NCI-H1092 treated with DMSO at 0.1 percent for 48 hours (cell line): ENCODE results near the gene TEX51.

ENCODE experiments used
- DNase-seq: peaks from one replicate; lab custom pipeline; 2025; lab: John Stamatoyannopoulos, UW

TEX51 gene

GRCh38 chr2:126898636-126899035 is at the start of gene TEX51:
TSS of gene TEX51 (plus strand) at chr2:126898890. CDS start at chr2:126898919, 29 bp downstream.
- no peak for DNase-seq

GRCh38 chr2:126849054-126849453 is 49.6 kb upstream of the TEX51 start:
- DNase-seq, result no peak

DNA sequence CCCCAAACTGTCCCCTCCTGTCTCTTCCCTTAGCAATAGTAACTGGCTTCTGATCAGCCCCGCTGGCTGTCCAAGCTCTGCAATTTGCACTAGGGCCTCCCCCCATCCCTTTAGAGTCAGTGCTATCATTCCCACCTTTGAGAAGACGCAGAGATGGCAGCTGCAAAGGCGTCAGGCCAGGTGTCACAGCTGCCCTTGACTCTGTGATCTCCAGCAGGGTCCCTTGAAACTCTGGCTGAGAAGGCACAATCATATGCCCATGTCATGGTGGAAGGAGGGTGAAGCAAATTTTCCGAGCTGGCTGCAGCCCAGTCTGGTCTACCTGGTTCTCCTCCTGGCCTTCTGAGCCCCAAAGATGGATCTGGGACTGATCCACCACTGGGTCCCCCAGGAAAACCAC is 49.2 kb upstream of the TEX51 start:
- DNase-seq, result no peak

- no peak for DNase-seq
Observed at GRCh38 chr2:126849991-126850535, 48.6 kb upstream of the TEX51 start.

DNA sequence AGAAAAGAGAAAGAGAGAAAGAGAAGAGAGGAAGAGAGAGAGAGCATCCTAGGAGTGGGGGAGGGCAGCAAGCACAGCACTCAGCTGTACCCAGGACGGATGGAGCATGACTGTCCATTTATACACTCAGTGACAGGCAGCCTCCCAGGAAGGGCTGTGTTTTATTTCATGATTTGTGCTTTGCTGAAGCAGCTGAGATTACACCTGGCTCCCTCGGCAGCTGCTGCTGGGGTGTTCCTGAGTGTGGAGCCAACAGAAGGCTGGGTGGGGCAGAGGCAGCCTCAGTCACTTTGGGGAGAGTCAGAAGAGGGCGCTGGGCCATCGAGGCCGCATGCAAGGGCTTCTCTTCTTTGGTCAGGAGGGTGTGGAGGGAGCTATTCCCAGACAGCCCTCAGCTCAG is 47.8 kb upstream of the TEX51 start:
- no peak for DNase-seq

GRCh38 chr2:126851756-126852155 is 46.9 kb upstream of the TEX51 start:
- no peak for DNase-seq

DNA sequence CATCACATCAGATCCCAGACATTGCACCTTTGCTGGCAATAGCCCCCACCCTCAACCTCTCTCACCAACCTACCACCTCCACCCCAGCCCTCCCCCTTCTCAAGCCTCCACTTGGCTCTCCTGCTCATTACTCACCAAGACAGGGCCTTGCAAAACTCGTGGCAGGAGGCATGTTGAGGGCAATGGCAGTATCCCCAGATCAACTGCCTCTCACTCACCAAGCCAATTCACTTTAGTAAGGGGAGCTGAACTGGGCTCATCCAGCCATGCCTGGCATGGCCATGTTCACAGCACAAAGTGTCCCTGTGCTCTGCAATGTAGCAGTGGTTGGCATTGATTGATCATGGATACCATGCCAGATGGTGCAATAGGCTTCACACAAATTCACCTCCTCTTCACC is 46.3 kb upstream of the TEX51 start:
- no peak for DNase-seq

DNA sequence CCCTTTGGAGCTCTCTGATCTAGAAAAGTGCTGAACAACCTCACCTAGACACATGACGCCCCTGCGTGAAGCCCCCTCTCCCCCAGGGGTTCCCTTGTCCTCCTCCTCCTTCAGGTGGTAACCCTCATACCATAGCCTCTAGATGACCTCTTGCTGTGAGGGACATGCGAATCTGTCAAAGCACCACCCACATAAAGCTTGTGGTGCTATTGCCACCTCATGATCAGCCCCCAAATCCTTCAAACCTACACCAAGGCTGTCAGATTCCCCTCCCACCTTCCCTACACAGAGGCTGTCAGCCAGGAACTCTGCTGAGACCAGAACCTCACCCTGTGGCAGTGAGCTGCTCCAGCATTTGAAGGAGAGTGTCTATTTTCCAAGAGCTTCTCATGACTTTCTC is 43.1 kb upstream of the TEX51 start:
- no peak for DNase-seq

- peak; percentile 11 for DNase-seq
Observed at GRCh38 chr2:126856403-126856802, 42.3 kb upstream of the TEX51 start.

DNA sequence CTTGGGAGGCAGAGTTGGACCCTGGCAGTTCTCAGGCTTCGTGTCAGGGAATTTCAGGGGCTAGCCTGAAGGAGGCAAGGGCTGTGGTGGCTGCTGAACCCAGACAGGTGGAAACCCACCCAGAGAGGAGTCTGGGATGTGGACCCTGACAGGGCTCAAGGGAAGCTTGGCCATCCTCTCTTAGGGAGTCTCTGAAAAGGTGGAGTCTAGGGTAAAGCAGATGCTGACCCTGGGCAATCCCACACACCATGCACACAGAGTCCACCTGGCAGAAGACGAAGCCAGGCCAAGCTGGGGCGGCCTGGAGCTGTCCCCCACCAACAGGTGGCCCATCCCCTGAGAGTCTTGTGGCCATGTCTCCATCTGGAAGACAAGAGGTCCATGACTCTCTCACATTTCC is 41.2 kb upstream of the TEX51 start:
- DNase-seq, result no peak

- no peak for DNase-seq
Observed at GRCh38 chr2:126858013-126858412, 40.7 kb upstream of the TEX51 start.

GRCh38 chr2:126858436-126858835 is 40.3 kb upstream of the TEX51 start:
- no peak for DNase-seq

DNA sequence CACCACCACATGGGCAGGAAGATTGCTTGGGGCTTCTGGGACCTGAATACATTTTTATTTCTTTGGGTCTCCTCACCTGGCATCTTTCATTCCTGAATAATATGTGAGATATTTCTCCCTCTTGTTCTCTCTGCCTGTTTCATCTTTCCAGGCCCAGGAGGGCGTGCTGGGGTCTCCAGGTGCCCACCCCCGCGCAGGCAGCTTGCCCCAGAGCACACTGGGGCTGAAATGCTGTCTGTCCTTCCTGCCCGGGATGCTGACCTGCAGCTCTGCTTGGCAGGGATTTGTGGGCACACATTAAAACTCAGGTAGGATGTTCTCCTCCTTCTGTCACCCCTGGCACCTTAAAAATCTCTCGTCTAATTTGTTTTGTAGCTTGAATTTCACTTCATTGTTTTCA is 39.7 kb upstream of the TEX51 start:
- DNase-seq, result no peak

DNA sequence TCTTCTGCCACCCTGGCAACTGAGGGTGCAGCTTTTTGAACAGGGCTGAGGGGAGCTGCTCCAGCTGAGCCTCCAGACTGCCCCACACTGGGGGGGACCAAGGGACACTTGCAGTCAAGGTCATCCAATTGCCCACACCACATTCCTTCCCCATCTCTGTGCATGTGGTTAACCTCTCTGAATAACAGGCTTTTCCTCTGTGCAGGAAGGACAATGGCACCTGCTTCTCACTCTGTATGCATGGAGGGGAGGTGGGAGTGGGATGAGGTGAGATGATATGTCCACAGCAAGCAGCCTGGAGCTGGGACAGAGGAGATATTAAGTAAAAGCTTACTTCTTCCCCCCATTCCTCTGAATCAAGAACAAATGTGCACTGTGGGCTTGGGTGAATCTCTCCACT is 39.1 kb upstream of the TEX51 start:
- no peak for DNase-seq

DNA sequence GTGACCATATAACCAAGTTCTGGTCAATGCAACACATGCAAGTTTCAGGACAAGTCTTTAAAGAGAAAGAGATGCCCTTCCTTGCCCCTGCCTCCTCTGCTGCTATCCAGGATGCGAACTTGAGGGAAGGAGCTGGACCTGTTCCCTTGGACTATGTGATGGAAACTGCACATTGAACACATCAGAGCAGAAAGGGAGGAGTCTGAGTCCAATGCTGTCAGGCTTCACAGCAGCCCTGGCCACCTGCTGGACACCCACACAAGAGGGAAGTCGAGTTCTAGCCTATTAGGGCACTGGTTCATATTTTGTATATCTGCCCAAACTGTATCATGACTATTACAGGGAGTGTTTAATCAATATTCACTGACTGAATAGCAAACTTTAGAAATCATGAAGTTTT is 38.3 kb upstream of the TEX51 start:
- no peak for DNase-seq

GRCh38 chr2:126862730-126863129 is 36.0 kb upstream of the TEX51 start:
- DNase-seq, result no peak

DNA sequence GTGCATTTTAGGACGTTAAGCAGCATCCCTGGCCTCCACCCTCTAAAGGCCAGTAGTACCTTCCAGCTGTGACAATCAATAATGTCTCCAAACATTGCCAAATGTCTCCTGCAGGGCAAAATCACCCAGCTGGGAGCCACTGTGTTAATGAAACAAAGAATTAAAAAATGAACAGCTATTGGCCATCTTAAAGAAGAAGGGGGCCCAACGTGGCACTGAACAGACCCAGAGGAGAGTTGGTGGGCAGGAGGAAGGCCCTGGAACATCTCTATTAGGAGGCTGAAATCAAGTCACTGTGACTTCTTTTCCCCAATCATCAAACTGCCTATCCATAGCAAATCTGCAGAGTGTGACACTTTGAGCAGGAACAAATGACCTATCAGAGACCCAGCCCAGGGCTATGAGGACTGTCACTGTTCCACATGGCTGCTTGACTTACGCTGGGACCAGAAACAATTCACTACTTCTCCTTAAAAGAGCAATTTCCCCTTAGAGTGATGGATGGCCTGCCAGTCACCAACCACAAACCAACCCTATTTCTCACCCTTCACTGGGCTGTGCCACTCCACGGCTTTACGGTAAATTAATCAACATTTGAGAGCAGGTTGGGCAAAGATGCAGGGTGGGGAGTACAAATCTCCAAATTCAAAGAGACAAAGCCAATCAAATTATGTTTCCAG is 35.2 kb upstream of the TEX51 start:
- no peak for DNase-seq

DNA sequence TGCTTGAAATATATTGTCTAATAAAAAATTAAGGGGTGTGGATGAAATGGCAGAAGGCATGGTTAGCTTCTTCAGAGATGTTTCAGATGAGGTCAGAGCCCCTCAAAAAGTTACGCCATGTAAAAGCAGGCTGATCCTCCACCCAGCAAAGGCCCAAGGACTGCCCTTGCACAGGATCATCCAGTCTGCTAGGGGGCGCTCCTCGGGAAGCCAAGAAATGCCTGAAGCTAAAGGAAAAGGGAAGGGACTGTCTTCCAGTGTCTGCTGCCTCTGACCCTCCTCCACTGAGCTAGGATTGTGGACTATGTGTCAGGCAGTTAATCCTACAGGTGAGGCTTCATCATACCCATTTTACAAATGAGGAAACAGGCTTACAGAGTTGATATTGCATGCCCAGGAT is 33.8 kb upstream of the TEX51 start:
- no peak for DNase-seq

DNA sequence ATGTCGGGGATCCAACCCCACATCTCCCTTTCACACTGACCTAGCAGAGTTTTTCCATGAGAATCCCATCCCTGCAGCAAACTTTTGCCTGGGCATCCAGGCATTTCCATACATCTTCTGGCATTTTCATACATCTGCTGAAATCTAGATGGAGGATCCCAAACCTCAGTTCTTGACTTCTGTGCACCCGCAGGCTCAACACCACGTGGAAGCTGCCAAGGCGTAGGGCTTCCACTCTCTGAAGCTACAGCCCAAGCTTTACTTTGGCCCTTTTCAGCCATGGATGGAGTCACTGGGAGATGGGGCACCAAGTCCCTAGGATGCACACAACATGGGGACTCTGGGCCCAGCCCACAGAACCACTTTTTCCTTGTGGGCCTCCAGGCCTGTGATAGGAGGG is 32.2 kb upstream of the TEX51 start:
- DNase-seq, result no peak

- no peak for DNase-seq
Observed at GRCh38 chr2:126874961-126875360, 23.7 kb upstream of the TEX51 start.

GRCh38 chr2:126876631-126877030 is 22.1 kb upstream of the TEX51 start:
- DNase-seq, result no peak

GRCh38 chr2:126877041-126877440 is 21.6 kb upstream of the TEX51 start:
- DNase-seq, result no peak

DNA sequence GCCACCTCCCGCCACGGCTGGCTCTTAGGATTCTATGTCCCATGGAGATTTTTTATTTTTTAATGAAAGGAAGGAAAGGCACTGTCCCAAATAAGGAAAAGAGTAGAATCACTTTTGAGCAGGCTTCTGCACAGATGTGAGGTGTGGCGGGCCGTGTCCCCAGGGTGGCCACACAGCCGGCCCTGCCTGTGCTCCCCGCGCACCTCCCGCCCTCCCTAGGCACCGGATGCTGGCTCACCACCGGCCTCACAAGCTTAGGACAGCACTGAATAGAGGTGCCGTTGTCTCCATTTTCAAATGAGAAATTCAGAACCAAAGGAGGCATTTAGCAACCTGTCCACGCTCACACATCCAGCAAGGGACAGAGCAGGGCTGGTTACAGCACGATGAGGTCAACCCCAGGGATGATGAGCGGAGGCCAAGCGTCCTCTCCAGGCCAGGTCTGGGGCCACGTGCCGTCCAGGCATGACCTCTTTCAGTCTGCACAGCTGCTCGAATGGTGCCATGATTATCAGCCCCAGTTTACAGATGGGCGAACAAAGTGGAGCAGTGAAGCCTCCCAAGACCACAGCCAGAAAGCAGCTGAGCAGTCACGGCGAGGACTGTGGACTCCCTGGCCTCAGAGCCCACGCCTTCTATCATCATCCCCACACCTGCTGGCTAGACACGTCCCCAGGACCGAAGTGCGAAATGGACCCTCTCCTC is 20.7 kb upstream of the TEX51 start:
- DNase-seq, result no peak

GRCh38 chr2:126878601-126879000 is 20.1 kb upstream of the TEX51 start:
- no peak for DNase-seq
